NCI-H2107 treated with DMSO at 0.1 percent for 48 hours (cell line): ENCODE measurements around the gene MAP3K12.
A peak's percentile ranks its signal among the peaks of the same experiment; 100 is the strongest.

ENCODE experiments used
- DNase-seq: peaks from one replicate; lab custom pipeline; 2025; ENCODE audit not compliant: unreplicated experiment; lab: John Stamatoyannopoulos, UW

Gene MAP3K12

DNA sequence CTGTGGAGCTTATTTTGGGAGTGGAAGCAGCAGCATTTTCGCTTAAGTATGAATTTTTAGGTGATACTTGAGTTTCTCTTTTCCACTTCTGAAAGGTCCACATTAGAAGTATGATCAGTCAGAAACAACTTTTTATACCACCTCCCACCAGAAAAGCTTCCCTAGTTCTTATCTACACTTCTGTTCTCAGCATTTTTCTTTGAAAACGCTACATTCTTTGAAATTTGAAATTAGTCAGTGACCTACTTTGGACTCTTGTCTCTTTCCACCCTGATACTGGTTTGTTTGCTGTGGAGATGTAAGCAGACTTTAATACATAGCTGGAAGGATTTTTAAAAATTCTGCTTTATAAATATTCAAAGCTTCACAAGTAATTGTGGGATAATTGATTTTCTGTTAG lies 25.2 kb downstream of the MAP3K12 start:
- DNase-seq = no peak

- no peak for DNase-seq
Measured at GRCh38 chr12:53472056-53472582, 27.1 kb downstream of the MAP3K12 start.

GRCh38 chr12:53468282-53468681 lies 31.0 kb downstream of the MAP3K12 start:
- DNase-seq = no peak

GRCh38 chr12:53467880-53468279 lies 31.4 kb downstream of the MAP3K12 start:
- DNase-seq = no peak

GRCh38 chr12:53467082-53467481 lies 32.2 kb downstream of the MAP3K12 start:
- DNase-seq = no peak

DNA sequence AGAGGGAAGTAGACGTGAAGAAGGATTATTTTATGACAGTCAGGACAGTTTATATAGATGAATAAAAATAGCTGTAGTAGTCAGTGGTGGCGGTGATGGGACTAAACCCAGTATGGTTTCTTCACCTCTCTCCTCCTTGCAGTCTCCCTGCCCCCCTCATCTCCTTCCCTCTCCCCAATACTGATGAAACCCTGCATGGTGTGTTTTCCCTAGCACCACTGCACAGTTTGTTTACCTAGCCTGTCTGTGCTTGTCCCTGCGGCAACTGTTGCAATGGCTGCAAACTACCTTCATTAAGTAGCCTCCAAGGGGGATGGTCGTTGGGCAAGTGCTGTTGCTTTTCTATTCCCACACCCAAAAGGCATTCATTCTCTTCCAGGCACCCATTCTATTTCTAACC lies 32.6 kb downstream of the MAP3K12 start:
- DNase-seq = no peak

- DNase-seq = no peak
Measured at GRCh38 chr12:53465679-53466078, 33.6 kb downstream of the MAP3K12 start.

- DNase-seq = no peak
Measured at GRCh38 chr12:53464685-53465418, 34.4 kb downstream of the MAP3K12 start.

DNA sequence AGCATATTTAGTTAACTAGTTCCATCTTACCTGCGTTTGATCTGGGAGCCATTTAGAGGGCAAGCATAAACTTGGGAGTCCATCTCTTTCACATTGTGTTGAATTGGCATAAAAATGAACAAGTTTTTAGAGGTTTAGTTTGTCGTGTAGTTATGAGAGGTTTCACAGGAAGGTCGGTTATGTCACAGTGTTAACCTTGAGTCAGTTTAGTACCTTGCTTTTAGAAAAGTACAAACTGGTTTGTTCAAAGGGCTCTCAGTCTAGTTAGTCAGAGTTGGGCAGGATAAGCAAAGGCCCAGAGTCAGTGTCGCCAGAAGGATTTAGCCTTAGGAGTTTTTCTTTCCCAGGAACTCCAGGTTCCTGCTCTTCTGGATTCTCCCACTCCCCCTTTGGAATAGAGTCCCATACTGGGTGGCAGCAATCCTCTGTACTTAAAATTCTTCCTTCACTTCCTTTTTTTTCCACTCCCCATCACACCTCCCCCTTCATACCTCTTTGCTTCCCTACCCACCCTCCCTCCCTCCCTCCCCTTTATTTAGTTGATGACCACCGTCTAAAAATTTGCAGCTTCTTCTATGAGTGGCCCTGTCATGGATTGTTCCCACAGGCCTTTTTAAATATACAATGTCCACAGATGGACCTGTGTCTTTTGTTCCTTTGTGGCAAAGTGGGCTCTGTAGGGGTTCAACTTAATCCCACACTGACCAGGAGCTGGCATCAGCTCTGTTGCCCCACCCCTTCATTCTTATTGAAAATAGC lies 35.3 kb downstream of the MAP3K12 start:
- no peak for DNase-seq

DNA sequence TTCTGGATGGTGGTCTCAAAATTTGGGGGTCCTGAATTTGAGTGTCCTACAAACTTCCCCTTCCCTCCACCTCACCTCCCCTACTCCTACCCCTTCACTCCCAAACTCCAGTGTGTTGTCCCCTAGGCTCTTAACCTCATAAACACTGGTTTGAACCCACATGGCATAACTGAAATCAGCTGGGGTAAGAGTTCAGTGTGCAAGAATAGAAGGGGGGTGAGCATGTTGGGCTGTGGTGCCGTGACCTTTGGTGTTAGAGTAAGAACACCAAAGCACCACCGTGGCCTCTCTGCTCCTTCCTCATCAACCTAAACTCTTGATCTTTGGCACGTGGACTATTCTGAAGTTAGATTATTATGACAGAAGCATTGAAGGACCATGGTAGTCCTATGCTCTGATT lies 36.3 kb downstream of the MAP3K12 start:
- DNase-seq = no peak

- no peak for DNase-seq
Measured at GRCh38 chr12:53461591-53461990, 37.7 kb downstream of the MAP3K12 start.

GRCh38 chr12:53461059-53461458 lies 38.2 kb downstream of the MAP3K12 start:
- DNase-seq = no peak

DNA sequence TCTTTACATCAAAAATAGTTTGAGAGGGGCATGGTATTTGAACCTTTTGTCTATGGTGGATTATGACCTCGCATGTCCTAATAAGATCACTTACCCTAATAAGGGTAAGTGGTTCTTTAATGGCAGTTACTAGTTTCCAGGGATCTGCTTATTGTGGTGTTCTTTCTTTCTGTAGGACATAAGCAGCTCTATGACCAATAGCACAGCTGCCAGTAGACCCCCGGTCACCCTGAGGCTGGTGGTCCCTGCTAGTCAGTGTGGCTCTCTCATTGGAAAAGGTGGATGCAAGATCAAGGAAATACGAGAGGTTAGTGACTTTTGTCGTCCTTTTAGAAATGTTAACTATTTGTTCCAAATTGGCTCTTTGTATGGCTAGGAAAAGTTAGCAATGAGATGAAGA lies 40.2 kb downstream of the MAP3K12 start:
- DNase-seq = no peak

GRCh38 chr12:53456654-53457366 lies 42.4 kb downstream of the MAP3K12 start:
- no peak for DNase-seq

GRCh38 chr12:53454707-53455106 lies 44.6 kb downstream of the MAP3K12 start:
- no peak for DNase-seq

DNA sequence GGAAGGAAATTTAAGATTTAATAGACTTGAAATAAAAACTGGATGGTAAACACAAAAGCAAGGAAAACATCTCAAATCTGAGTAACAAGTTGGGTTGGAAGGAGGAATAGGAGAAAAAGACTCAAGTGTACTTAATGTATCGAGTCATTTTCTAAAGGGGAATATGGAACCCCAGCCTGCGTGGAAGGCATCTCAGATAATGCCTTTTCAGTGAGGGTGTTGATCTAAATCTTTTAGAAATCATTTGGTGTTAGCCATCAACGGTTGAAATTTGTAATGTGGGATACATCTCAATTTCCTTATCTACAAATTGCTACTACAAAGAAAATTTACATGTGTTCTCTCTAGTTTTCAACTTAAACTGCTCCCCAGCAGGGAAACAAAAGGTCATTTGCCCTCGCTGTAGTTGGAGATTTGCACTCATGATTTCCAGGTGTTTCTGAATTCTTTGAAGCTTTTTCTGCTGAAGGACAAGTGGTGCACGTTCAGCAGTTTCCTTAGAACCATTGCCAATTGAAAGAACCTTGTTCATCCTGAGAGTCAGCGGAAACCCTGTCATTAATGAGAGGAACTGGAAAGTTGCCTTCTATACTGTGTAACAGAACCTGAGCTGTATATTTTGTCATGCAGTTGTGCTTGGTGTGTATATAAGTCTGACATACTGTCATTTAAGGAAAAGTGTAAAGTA lies 45.2 kb downstream of the MAP3K12 start:
- no peak for DNase-seq

DNA sequence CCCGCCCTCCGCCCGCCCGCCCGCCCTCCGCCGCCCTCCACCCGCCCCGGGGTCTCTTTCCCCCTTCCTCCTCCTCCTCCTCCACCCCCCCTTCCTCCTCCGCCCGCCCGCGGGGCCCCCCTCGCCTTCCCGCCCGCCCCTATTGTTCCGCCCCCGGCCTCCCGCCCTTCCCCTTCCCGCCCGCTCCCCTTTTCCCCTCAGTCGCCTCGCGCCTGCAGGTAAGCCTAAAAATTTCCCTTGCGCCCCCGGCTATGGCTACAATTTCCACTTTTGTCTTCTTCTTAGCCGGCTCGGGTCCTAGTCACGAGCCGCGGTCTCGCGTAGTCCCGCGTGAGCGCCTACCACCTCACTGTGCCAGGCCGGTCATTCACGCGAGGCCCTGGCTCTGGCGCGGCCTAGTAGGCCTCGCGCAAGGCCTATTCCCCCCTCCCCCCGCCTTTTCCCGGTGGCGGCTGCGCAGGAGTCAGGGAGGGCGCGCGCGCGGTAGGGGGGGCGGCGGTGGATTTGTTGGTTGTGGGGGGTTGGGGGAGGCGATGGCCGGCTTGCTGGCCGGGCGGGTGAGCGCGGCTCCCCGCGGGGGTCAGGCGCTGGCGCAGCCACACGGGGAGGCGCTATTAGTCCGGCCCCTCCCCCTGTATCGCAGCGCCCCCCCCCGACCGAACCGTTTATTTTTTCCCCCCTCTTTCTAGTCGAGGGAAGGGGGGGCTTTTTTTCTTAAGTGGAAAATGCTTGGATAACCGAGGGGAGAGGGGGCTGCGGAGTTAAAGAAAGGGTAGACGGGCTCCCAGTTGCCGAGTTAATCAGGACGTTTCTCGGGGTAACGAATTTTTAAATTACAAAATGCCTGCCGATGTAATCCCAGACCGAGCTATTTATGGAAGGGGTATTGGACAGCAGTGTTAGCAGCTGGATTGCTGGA lies 46.8 kb downstream of the MAP3K12 start:
- peak; percentile 35 for DNase-seq

- DNase-seq = peak; percentile 100
Measured at GRCh38 chr12:53451661-53452158, 47.5 kb downstream of the MAP3K12 start, which contains the start of gene PCBP2. Gene PCBP2, plus strand, starts transcription at chr12:53452102. Its CDS starts 2,699 bp downstream, at chr12:53454801.

- no peak for DNase-seq
Measured at GRCh38 chr12:53450936-53451335, 48.3 kb downstream of the MAP3K12 start.
